ENCODE data around the gene POU3F2. TPM values are rescaled to one million over a fixed set of nuclear protein-coding genes. Genes with fewer than 3 reads are reported as not detected.

POU3F2 gene
- total RNA-seq (2022) (not detected in 2 replicates), Bru-seq, nascent RNA (not detected), BruChase-seq, experiment 1, labeled RNA remaining after a 6-hour chase (not detected), BruChase-seq, experiment 2, labeled RNA remaining after a 2-hour chase (not detected)
- long read RNA-seq, result 0 reads

GRCh38 chr6:98834060-98835031 lies at the start of gene POU3F2:
Gene POU3F2, plus strand, starts transcription at chr6:98834574. Its CDS starts 300 bp downstream, at chr6:98834874.
- intact Hi-C loops (cut with micrococcal nuclease), result loop anchor here (10.0 kb wide), 1 partner anchor 890 kb away; no protein-coding TSS in a partner anchor

GRCh38 chr6:98787435-98787834 lies 46.9 kb upstream of the POU3F2 start:
- ChIA-PET POLR2A (no interaction called here), CTCF (interaction anchor here (0.7 kb wide), 1 partner anchor 10 kb away, joined by 3 read pairs; no protein-coding TSS in a partner anchor)
- Mint-ChIP-seq H3K27me3 (ENCODE audit: insufficient read depth, unreplicated experiment) (peaks cover 79% of the 10 kb centered on the region), H3K9me3 (ENCODE audit: unreplicated experiment) (no peaks in the 10 kb centered on the region), H3K36me3 (ENCODE audit: insufficient read depth, unreplicated experiment) (no peaks in the 10 kb centered on the region), H3K4me1 (ENCODE audit: insufficient read depth, unreplicated experiment) (no peaks in the 10 kb centered on the region), H3K4me3 (ENCODE audit: unreplicated experiment) (no peak overlapping the region), H3K27ac (ENCODE audit: low read depth, unreplicated experiment) (no peak overlapping the region)
- intact Hi-C loops (cut with micrococcal nuclease), result no loop called here
- no TSS peak for BruUV-seq (replicated peaks)
- no peak for DNase-seq (ENCODE audit: unreplicated experiment)
- TF ChIP-seq, protein P1, sequence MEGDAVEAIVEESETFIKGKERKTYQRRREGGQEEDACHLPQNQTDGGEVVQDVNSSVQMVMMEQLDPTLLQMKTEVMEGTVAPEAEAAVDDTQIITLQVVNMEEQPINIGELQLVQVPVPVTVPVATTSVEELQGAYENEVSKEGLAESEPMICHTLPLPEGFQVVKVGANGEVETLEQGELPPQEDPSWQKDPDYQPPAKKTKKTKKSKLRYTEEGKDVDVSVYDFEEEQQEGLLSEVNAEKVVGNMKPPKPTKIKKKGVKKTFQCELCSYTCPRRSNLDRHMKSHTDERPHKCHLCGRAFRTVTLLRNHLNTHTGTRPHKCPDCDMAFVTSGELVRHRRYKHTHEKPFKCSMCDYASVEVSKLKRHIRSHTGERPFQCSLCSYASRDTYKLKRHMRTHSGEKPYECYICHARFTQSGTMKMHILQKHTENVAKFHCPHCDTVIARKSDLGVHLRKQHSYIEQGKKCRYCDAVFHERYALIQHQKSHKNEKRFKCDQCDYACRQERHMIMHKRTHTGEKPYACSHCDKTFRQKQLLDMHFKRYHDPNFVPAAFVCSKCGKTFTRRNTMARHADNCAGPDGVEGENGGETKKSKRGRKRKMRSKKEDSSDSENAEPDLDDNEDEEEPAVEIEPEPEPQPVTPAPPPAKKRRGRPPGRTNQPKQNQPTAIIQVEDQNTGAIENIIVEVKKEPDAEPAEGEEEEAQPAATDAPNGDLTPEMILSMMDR (IDR thresholded peaks at IDR 0.05; ENCODE audit: unreplicated experiment), result no peak

More at GRCh38 chr6:98834060-98835031, at the start of gene POU3F2:
- TF ChIP-seq, protein P1 (IDR thresholded peaks at IDR 0.05; ENCODE audit: unreplicated experiment), result no peak
- BruUV-seq (replicated peaks), result no TSS peak
- ChIA-PET CTCF (interaction anchor here (0.6 to 1.1 kb wide), 5 partner anchors 12 to 1606 kb away, joined by 3 to 5 read pairs (median 3); no protein-coding TSS in a partner anchor), POLR2A (interaction anchor here (1.2 kb wide), 1 partner anchor 17 kb away, joined by 3 read pairs; no protein-coding TSS in a partner anchor)
- H3K9me3 Mint-ChIP-seq (ENCODE audit: unreplicated experiment), result no peaks in the 10 kb centered on the region
- H3K27ac Mint-ChIP-seq (ENCODE audit: low read depth, unreplicated experiment), result no peak within 1 kb of the TSS
- H3K27me3 Mint-ChIP-seq (ENCODE audit: insufficient read depth, unreplicated experiment), result peaks cover 100% of the 10 kb centered on the region
- H3K4me1 Mint-ChIP-seq (ENCODE audit: insufficient read depth, unreplicated experiment), result peaks cover 17% of the 10 kb centered on the region
- H3K36me3 Mint-ChIP-seq (ENCODE audit: insufficient read depth, unreplicated experiment), result no peaks in the 10 kb centered on the region
- DNase-seq (ENCODE audit: unreplicated experiment), result peak; percentile 71
- H3K4me3 Mint-ChIP-seq (ENCODE audit: unreplicated experiment), result peak within 1 kb of the TSS; percentile 86

DNA sequence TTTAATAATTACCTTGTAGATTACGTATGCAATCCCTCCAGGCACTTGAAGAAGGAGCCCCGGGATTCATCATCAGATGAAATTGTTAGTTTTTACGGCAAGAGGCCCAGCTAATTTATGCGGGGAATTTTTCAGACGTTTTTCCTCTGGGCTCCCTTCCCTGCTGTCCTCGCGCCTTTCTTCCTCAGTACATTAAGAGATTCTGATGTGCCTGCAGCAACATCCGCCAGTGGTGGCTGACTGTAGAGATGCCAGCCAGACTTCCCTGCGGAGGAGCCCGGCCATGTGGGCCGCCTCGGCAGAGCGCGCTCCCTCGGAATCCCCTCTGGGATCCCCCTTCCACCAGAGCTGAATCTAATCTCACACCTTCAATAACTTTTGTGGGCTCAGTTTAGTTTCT lies 46.4 kb upstream of the POU3F2 start:
- intact Hi-C loops (cut with micrococcal nuclease), result no loop called here
- no peak overlapping the region for H3K27ac Mint-ChIP-seq (ENCODE audit: low read depth, unreplicated experiment)
- peaks cover 79% of the 10 kb centered on the region for H3K27me3 Mint-ChIP-seq (ENCODE audit: insufficient read depth, unreplicated experiment)
- POLR2A ChIA-PET, result no interaction called here
- no peaks in the 10 kb centered on the region for H3K36me3 Mint-ChIP-seq (ENCODE audit: insufficient read depth, unreplicated experiment)
- no peaks in the 10 kb centered on the region for H3K9me3 Mint-ChIP-seq (ENCODE audit: unreplicated experiment)
- no peak overlapping the region for H3K4me3 Mint-ChIP-seq (ENCODE audit: unreplicated experiment)
- no peaks in the 10 kb centered on the region for H3K4me1 Mint-ChIP-seq (ENCODE audit: insufficient read depth, unreplicated experiment)
- CTCF ChIA-PET, result no interaction called here
- DNase-seq (ENCODE audit: unreplicated experiment), result no peak
- no TSS peak for BruUV-seq (replicated peaks)
- TF ChIP-seq, protein P1 (IDR thresholded peaks at IDR 0.05; ENCODE audit: unreplicated experiment), result no peak

GRCh38 chr6:98794307-98794842 lies 40.0 kb upstream of the POU3F2 start:
- TF ChIP-seq, protein P1 (IDR thresholded peaks at IDR 0.05; ENCODE audit: unreplicated experiment), result no peak
- H3K36me3 Mint-ChIP-seq (ENCODE audit: insufficient read depth, unreplicated experiment), result no peaks in the 10 kb centered on the region
- intact Hi-C loops (cut with micrococcal nuclease), result no loop called here
- ChIA-PET CTCF (no interaction called here), POLR2A (no interaction called here)
- no TSS peak for BruUV-seq (replicated peaks)
- no peaks in the 10 kb centered on the region for H3K4me1 Mint-ChIP-seq (ENCODE audit: insufficient read depth, unreplicated experiment)
- DNase-seq (ENCODE audit: unreplicated experiment), result no peak
- no peak overlapping the region for H3K4me3 Mint-ChIP-seq (ENCODE audit: unreplicated experiment)
- H3K9me3 Mint-ChIP-seq (ENCODE audit: unreplicated experiment), result no peaks in the 10 kb centered on the region
- H3K27me3 Mint-ChIP-seq (ENCODE audit: insufficient read depth, unreplicated experiment), result peaks cover 70% of the 10 kb centered on the region
- no peak overlapping the region for H3K27ac Mint-ChIP-seq (ENCODE audit: low read depth, unreplicated experiment)

Measured in MCF 10A (cell line).